NCI-H2196 treated with DMSO at 0.1 percent for 48 hours (cell line): ENCODE results near the gene TSHZ1.

Experiments
- DNase-seq: peaks from one replicate; lab custom pipeline; 2025; ENCODE audit not compliant: unreplicated experiment; lab: John Stamatoyannopoulos, UW

The TSHZ1 gene

DNA sequence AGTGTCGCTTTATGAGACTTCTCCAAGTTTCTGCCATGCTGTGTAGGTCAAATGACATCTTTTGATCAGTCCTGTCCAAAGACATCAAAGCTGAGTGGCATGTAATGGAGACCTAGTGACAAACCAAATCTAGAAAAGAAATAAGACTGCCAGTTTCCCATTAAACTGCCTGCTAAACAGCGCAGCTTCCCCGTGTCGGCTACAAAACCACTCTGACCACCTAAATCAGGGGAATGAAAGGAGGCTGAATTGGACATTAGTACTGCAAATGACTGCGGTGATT, 57.7 kb downstream of the TSHZ1 start:
- DNase-seq: no peak

- no peak for DNase-seq
Measured at GRCh38 chr18:75269124-75269680, 58.6 kb downstream of the TSHZ1 start.

DNA sequence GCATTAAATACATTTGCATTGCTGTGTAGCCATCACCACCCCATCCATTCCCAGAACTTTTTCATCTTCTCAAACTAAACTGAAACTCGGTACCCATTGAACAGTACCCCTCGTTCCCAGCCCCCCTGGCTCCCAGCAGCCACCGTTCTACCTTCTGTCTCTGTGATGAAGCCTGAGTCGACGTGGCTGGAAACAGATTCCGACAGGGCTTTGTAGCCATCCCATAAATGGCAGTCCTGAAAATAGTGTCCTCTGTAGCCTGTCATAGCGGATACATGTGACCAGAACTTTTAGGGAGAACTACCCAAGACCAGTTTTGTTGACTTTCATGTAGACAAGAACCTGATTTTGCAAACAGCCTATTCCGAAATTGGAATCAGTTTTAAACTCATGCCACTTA, 59.1 kb downstream of the TSHZ1 start:
- no peak for DNase-seq

DNA sequence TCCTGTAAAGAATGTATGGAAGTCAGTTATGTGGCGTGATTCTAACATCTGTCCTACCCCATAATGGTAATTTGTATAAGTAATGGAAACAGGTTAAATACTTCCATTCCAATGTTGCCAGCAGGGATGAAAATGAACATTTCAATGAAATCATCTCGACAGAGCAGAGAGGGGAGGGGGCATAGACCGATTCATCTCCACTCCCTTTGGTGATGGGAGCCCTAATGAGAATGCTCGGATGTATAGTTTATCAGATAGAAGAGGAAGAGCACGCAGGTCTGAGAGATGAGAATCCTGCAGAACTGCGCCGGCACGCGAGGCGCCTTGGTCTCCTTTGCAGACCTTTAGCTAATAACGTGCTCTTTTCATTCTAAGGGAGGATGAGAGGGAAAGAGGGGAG, 61.4 kb downstream of the TSHZ1 start:
- DNase-seq: no peak

GRCh38 chr18:75273817-75274216, 63.2 kb downstream of the TSHZ1 start:
- DNase-seq: no peak

DNA sequence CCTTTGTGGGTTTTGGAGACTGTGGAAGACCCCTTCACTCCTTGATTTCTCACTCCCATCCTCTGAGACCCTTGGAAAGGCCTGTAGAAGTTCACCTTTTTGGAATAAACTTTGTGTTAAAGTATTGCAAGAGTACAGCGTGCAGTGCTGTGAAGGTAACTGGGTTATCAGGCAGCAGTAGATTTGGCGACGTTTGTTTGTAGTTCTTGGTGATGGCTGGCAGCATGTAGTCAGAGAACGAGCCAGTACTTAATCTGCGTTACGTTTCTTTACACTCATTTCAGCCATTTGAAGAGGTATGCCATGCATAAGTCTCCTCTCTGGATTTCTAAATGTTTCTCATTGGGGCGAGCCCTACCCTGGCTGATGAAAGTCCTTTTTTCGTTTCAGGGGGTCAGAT, 64.6 kb downstream of the TSHZ1 start:
- DNase-seq: no peak

- no peak for DNase-seq
Measured at GRCh38 chr18:75276818-75277609, 66.4 kb downstream of the TSHZ1 start.

DNA sequence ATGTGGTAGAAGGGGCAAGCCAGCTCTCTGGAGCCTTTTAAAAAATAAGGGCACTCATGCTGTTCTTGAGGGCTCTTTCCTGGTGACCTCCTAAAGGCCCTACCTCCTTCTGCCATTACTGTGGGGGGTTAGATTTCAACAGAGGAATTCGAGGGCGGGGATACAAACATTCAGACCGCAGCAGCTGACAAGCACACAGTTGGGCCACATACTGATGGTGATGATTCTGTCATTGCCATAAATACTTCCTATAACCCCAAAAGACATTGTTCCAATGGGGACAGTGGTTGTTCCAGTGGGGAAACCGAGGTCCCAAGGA, 67.0 kb downstream of the TSHZ1 start:
- DNase-seq: no peak

DNA sequence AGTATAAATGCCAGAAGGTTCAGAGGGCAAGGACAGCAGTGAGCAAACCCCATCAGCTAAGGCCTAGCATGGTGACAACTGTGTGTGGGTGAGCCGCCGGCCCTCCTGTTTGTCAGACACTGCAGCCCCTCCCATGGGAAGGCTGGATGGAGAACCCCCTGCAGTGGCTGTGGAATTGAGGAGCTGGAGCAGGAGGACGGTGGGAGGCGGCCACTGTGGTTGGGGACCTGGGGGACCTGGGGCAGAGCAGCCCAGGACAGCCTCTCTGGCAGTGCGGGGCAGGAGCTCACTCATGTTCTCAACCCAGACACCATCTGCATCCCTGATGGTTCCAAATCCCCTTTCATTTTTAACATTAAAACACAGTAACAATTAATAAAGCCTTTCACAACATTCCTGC, 68.8 kb downstream of the TSHZ1 start:
- no peak for DNase-seq

- DNase-seq: no peak
Measured at GRCh38 chr18:75280427-75281280, 70.1 kb downstream of the TSHZ1 start.

- no peak for DNase-seq
Measured at GRCh38 chr18:75282746-75283145, 72.1 kb downstream of the TSHZ1 start.

- no peak for DNase-seq
Measured at GRCh38 chr18:75283731-75284130, 73.1 kb downstream of the TSHZ1 start.

GRCh38 chr18:75284566-75284965, 74.0 kb downstream of the TSHZ1 start:
- DNase-seq: no peak

- DNase-seq: no peak
Measured at GRCh38 chr18:75285876-75286275, 75.3 kb downstream of the TSHZ1 start.

DNA sequence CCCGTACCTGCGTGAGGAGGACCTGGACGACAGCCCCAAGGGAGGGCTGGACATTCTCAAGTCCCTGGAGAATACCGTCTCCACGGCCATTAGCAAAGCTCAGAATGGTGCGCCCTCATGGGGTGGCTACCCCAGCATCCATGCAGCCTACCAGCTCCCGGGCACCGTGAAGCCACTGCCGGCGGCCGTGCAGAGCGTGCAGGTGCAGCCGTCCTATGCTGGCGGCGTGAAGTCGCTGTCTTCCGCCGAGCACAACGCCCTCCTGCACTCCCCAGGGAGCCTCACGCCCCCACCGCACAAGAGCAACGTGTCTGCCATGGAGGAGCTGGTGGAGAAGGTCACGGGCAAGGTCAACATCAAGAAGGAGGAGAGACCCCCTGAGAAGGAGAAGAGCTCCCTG, 76.4 kb downstream of the TSHZ1 start:
- no peak for DNase-seq

DNA sequence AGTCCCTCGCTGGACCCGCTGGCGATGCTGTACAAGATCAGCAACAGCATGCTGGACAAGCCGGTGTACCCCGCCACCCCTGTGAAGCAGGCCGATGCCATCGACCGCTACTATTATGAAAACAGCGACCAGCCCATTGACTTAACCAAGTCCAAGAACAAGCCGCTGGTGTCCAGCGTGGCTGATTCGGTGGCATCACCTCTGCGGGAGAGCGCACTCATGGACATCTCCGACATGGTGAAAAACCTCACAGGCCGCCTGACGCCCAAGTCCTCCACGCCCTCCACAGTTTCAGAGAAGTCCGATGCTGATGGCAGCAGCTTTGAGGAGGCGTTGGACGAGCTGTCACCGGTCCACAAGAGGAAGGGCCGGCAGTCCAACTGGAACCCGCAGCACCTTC, 77.1 kb downstream of the TSHZ1 start:
- DNase-seq: no peak

DNA sequence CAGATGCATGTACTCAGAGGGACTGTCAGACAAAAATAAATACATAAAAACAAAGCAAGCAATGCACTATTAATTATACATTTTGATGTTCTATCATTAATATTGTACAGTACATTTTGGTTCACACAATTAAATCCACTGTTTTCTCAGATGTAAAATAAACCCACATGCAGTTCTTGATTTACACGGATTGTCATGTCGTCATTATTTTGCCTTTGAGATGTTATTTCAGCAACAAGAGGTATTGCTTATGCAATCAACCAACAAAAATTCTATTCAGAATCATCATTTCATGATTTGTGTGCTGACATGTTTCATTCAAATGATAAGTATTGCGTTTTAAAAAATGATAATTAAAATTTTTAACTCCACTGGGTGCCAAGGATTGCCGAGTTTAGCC, 79.2 kb downstream of the TSHZ1 start:
- no peak for DNase-seq

- no peak for DNase-seq
Measured at GRCh38 chr18:75290737-75291358, 80.3 kb downstream of the TSHZ1 start.

DNA sequence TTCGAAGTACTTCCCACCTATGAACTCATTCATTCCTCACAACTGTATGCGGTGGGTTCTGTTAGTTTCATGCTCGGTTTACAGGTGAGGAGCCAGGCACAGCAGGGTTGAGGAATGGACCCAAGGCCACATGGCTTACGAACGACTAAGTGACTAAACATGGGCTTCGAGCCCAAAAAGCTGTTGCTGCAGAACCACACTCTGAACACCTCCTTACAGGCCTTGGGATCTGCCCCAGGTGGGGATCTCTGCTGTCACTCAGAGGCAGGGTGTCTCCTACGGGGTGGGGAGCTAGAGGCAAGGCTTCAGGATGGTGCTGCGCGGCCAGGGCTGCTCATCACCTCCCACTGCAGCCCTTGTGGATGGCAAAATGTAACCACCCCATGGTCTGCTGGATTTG, 80.9 kb downstream of the TSHZ1 start:
- DNase-seq: no peak

- no peak for DNase-seq
Measured at GRCh38 chr18:75293591-75293990, 83.0 kb downstream of the TSHZ1 start.

- DNase-seq: no peak
Measured at GRCh38 chr18:75297731-75298130, 87.1 kb downstream of the TSHZ1 start.
